Measurements from ENCODE around the gene PKHD1.
A peak's percentile ranks its signal among the peaks of the same experiment; 100 is the strongest.
"Not testable (repeated sequence)": the region's sequence is repeated elsewhere in the genome, so short reads cannot be mapped to it uniquely, and the experiment has no call there.

The PKHD1 gene

GRCh38 chr6:51983564-51983963, 103.8 kb downstream of the PKHD1 start:
- DNase-seq, result no peak

DNA sequence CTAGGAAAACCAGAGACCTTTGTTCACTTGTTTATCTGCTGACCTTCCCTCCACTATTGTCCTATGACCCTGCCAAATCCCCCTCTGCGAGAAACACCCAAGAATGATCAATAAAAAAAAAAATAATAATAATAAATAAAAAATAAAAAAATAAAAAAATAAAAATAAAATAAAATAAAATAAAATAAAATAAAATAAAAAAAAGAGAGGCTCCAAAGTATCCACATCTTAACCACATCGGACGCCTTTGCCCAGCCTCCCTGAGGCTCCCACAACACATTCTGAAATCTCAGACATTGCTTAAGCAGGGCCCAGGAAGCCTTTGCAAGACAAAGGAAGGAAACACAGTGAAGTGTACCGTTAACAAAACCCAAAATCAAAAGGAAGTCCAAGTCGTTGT, 104.7 kb downstream of the PKHD1 start:
- DNase-seq, result not testable (repeated sequence)

- DNase-seq, result no peak
These were observed 111.0 kb downstream of the PKHD1 start for GRCh38 chr6:51976374-51976773.

DNA sequence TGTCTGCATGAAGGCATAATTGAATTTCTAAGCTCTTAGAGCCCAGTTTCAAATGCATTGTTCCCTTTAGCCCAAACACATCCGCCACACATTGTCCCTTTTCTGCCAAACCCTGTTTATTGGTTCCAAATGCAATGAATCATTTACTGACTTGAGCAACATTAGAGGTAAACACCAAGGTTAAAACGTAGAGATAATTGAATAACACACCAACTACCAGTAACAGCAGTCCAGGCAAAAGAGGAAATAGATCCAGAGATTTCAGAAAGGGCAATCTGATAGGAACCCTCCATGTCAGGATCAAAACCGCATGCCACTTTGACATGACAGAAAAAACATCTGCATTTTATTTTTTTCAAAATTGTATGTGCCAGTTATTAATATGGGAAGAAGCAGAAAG, 114.8 kb downstream of the PKHD1 start:
- no peak for DNase-seq

DNA sequence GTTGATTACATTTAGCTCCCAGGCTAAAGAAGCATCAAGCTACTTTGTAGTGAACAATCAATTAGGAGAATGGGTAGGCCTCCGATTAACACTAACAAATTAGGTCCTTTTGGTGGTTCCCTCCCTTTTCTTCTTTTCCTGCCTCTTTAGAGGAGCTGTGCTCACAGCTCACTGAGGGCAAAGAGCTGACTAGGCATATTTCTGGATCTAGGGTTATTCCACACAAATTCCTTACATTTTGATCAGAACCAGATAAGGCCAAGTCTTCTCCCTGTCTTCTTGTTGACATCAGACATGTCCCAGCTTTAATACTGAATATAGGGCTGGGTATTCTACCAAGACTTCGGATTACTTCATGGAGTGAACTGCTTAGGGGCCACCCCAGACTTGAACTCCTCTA, 119.1 kb downstream of the PKHD1 start:
- DNase-seq, result no peak

GRCh38 chr6:51965222-51965801, 122.1 kb downstream of the PKHD1 start:
- no peak for DNase-seq

GRCh38 chr6:51963980-51964379, 123.4 kb downstream of the PKHD1 start:
- DNase-seq, result no peak

GRCh38 chr6:51962354-51962753, 125.1 kb downstream of the PKHD1 start:
- DNase-seq, result no peak

GRCh38 chr6:51960419-51960818, 127.0 kb downstream of the PKHD1 start:
- DNase-seq, result no peak

DNA sequence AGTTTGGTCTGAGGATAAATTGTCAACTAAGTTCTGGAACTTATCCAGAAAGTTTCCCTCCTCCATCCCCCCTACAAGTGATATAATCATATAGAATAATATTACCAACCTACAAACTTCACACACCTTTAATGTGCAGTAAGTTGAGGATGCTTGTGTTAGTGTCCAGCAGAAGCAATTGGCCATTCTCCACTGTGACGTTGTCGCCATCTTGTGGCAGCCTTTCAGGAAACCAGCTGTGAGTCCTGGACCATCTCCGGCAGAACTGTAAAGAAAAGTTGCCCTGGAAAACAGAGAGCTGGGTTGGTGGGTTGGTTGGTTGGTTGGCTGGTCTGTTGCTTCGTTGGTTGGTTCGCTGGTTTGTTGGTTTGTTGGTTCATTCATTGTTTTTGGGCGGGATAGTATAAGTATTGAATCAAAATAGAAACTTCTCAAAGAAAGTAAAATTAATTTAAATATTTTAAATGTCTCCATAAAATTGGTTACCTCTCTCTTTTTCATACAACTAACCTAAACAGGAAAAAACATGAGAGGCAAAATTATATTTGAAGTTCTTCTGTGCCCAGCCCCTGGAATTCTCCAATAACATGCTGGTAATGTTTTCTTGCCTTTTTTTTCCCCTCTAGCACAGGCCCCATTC, 127.5 kb downstream of the PKHD1 start:
- DNase-seq, result peak; percentile 66 to 78 (median 76)

- DNase-seq, result no peak
These were observed 132.7 kb downstream of the PKHD1 start for GRCh38 chr6:51954681-51955080.

GRCh38 chr6:51953246-51953645, 134.2 kb downstream of the PKHD1 start:
- no peak for DNase-seq

GRCh38 chr6:51951924-51952323, 135.5 kb downstream of the PKHD1 start:
- DNase-seq, result no peak

- DNase-seq, result no peak
These were observed 137.9 kb downstream of the PKHD1 start for GRCh38 chr6:51949526-51949925.

DNA sequence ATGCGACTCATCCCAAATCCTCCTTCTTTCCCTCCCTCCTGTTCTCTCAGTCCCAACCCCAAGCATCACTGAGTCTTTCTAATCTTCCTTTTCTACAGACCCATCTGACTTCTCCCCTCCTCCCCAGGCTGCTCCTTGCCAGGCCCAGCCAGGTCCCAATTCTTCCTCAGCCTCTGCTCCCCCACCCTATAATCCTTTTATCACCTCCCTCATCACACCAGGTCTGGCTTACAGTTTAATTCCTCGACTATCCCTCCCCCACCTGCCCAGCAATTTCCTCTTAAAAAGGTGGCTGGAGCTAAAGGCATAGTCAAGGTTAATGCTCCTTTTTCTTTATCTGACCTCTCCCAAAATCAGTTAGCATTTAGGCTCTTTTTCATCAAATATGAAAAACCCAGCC, 147.7 kb downstream of the PKHD1 start:
- DNase-seq, result not testable (repeated sequence)

GRCh38 chr6:51936531-51937290, 150.7 kb downstream of the PKHD1 start:
- no peak for DNase-seq

DNA sequence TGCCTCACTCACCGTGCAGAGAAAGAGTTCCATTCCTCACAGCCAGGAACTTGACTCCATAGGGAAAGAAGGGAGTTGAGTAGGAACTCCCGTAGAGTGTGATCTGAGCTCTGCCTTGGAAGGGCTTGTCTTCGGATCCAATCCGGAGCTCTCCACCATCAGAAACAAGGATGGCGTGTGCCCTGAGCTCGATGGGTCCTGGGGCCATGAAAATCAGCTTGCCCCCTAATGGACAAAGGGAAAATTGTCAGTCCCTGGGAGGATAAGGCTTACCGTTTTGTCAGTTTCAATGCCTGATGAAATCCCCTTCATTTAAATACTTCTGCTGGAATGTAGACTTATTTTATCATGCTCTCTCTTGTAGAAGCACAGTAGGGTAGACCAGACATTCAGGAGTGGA, 153.3 kb downstream of the PKHD1 start:
- DNase-seq, result peak in 1 of 4 experiments; percentile 2

DNA sequence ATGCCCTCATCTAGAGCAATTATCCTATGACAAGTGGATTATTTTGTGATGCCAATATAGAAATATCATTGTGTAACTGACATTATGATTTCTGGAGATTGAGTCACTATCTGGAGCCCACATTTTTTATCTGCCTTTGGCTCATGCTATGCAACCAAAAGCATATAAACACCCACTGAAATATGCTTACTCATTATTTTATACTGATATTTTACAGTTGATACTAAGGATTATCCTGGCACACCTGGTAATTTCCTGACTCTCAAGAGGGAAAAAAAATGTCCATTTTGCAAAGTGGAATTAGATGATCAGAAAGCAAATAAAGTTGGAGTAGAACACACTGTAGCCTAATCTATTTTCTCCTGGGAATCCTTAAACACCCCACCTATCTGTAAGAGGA, 154.5 kb downstream of the PKHD1 start:
- no peak for DNase-seq

DNA sequence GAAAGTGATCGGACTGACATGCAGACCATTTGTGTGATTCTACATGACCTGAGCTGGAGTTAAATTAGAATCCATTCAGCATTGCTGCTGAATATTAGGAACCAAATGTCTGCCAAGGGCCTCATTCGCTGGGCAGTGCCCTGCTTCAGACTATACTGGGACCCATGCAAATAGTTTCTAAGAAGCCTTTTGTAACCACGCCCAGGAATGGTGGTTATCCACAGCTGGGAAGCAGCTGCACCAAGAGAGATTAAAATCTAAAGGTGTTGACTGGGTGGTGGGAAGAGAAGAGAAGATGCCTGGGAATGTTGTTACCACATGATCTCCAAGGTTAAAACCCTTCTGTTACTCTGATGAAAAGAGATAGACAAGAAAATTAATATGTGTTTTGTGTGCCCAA, 156.8 kb downstream of the PKHD1 start:
- DNase-seq, result no peak

DNA sequence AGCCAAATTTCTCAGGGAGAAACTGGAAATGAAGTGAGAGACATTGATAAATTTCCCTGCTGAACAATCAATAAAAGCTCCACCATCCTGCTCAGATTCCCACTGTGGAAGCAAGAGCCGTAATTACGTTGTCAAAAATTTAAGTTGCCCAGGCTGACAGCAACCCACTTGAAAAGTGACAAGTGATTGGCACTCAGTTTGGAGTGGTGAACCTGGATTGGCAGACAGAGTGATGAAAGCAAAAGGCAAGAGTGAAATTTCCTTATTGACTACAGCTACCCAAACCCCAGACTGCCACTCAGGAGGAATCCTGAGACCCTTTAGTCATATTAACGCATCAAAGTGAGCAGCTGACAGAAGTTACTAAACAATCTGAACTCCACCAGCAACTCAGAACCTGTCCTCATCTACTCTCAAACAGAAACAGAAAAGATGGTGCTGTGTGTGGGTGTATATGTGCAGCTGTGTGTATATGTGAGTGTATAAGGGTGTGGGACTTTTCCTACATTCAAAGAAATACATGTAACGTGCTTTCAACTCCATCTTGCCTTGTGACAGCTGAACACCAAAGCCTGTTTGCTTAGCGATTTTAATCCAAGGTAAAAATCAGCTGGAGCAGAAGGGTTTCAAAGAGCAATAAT, 157.4 kb downstream of the PKHD1 start:
- DNase-seq, result no peak

DNA sequence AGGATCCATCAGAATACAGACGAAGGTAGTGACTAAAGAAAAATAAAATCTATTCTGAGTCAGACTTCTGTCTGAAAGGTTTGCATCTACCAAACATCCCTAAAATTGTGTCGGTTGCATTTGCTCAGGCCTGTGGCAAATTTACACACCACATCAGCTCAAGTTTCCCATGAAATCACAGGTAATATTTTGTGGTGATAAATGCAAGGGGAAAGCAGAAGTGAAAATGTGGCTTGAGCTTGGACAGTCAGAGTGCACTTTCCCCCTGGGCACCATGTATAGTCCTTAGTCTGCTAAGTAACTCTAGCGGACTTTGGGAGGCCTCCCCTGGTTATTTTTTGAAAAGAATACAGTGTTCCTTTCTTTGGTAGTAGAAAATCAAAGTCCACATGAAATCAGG, 159.1 kb downstream of the PKHD1 start:
- no peak for DNase-seq

- no peak for DNase-seq
These were observed 160.0 kb downstream of the PKHD1 start for GRCh38 chr6:51927450-51927849.

GRCh38 chr6:51926125-51926524, 161.3 kb downstream of the PKHD1 start:
- DNase-seq, result no peak

DNA sequence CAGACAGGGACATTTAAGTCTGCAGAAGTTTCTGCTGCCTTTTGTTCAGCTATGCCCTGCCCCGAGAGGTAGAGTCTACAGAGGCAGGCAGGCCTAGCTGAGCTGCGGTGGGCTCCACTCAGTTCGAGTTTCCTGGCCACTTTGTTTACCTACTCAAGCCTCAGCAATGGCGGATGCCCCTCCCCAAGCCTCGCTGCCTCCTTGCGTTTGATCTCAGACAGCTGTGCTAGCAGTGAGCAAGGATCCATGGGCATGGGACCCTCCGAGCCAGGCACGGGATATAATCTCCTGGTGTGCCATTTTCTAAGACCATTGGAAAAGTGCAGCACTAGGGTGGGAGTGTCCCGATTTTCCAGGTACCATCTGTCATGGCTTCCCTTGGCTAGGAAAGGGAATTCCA, 164.9 kb downstream of the PKHD1 start:
- not testable (repeated sequence) for DNase-seq

All from suppressor macrophage (primary cell).